Measurements from ENCODE around the gene DDR2.

DDR2 gene

DNA sequence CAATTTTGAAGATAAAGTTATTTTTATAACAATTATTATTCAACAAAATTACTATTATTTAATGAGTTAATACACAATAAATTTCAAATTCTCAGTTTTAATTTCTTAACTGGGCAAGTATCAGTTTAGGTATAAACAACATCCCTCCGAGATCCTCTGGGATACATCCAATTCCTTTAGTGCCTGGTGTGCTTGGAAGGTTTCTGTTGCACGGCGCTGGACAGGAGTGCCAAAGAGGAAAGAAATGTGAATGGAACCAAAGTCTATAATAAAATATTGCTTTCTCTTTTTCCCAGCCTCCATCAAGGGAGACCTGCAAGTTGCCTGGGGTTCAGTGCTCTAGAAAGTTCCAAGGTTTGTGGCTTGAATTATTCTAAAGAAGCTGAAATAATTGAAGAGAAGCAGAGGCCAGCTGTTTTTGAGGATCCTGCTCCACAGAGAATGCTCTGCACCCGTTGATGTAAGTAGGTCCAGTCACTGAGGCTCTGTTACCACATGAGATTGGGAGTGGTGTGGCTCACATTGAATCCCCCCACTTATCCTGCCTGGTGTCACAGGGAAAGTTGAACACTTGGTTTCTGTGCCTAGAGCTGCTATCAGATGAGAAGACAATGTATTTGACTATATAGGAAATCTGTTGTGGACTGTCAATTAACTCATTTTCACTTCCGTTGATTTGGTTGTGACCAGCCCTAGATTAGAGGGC is 22.8 kb downstream of the DDR2 start:
- TF ChIP-seq, protein P1, sequence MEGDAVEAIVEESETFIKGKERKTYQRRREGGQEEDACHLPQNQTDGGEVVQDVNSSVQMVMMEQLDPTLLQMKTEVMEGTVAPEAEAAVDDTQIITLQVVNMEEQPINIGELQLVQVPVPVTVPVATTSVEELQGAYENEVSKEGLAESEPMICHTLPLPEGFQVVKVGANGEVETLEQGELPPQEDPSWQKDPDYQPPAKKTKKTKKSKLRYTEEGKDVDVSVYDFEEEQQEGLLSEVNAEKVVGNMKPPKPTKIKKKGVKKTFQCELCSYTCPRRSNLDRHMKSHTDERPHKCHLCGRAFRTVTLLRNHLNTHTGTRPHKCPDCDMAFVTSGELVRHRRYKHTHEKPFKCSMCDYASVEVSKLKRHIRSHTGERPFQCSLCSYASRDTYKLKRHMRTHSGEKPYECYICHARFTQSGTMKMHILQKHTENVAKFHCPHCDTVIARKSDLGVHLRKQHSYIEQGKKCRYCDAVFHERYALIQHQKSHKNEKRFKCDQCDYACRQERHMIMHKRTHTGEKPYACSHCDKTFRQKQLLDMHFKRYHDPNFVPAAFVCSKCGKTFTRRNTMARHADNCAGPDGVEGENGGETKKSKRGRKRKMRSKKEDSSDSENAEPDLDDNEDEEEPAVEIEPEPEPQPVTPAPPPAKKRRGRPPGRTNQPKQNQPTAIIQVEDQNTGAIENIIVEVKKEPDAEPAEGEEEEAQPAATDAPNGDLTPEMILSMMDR (IDR thresholded peaks at IDR 0.05) = no peak

- TF ChIP-seq, protein P1 (IDR thresholded peaks at IDR 0.05) = no peak
Observed at GRCh38 chr1:162656266-162656665, 24.0 kb downstream of the DDR2 start.

DNA sequence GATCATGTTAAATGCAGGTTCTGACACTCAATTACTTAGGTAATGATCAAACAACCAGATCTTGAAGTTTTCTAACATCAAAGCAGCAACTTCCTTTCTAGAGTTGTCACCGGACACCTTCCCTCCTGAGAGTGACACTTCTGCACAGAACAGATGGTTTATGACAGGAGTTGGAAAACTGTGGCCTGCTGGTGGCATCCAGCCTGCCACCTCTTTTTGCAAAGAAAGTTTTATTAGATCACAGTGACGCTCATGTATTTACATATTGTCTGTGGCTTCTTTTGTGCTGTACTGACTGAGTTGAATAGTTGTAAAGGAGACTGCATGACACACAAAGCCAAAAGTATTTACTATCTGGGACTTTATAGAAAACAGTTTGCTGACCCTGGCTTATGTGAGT is 28.3 kb downstream of the DDR2 start:
- TF ChIP-seq, protein P1 (IDR thresholded peaks at IDR 0.05) = no peak

DNA sequence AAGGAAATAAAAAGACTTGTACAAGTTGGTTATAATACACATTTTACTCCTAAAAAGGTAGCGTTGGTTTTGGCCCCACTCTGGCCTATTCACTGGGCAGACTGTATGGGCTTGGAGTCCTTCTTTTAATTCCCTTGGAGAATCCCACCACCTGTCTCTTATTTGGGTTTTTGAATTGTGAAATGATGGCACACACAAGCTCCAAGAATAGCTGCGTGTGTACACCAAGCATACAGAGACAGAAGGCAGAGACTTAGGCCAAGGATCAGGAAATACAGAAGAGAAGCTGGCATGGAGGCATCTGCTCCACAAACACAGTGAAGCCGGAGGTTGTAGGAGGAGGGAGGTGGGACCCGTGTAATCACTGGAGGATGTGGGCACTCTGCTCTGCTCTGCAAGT is 29.1 kb downstream of the DDR2 start:
- TF ChIP-seq, protein P1 (IDR thresholded peaks at IDR 0.05) = no peak

DNA sequence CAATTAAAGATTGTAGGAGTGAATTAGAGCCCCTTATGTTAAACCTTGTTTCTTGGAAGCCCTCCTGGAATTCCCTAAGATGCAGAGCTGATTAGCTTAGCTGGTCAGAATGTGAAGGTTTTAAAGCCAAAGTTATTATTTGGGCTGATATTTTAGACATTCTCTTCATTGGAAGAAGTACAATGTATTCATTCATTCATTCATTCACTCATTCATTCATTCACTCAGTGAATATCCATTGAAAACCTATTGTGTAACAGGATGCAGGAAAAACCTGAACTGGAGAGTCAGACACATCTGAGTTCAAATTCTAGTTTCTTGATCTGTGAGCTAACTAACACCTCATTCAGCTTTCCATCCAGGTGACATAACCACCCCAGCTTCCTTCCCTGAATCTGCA is 29.7 kb downstream of the DDR2 start:
- TF ChIP-seq, protein P1 (IDR thresholded peaks at IDR 0.05) = no peak

- TF ChIP-seq, protein P1 (IDR thresholded peaks at IDR 0.05) = no peak
Observed at GRCh38 chr1:162663086-162663485, 30.8 kb downstream of the DDR2 start.

DNA sequence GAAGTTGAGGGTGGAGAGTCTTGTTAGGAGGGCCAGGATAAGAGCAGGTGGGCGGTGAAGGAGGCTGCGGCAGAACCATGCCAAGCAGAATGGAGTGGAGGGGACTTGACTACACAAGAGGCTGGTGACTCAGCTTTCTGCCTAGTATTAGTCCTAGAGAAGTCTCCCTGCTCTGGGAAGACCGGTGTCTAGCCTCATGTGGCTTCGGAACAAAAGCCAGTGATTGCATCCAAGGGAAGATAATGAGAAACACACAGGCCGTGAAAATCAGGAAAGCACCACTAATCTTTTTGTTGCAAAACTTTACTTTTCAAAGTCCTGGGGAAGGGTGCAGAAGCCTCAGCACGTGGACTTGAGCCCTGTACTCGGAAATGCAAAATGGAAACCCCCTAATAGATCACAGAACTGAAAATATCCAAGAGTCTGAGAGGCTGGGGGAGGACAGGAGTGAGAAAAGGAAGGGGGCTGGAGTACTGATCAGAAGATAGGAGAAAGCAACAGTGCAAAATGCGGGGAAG is 31.4 kb downstream of the DDR2 start:
- TF ChIP-seq, protein P1 (IDR thresholded peaks at IDR 0.05) = no peak

All from LNCAP (cell line).